Retinal pigment epithelial cell (primary cell): ENCODE data around the gene AZIN2.

Experiments
- DNase-seq: peaks from one replicate; pipeline ENCODE4 v3.0.0-alpha.2; 2010; ENCODE audit warnings: low read depth
- H3K4me3 ChIP-seq: 2 replicates; pipeline ENCODE4 v1.5.1; 2011; ENCODE audit warnings: mild to moderate bottlenecking, low read length, control low read depth, moderate library complexity
- CTCF ChIP-seq: conservative IDR thresholded peaks from 2 replicates; pipeline ENCODE4 v1.5.1; 2011; ENCODE audit warnings: low read depth, low read length, control low read depth, inconsistent platforms

Gene AZIN2

GRCh38 chr1:33048426-33048825, 32.5 kb upstream of the AZIN2 start:
- no peak for TF ChIP-seq CTCF
- no peak overlapping the region for H3K4me3 ChIP-seq
- DNase-seq, result no peak

GRCh38 chr1:33049371-33049770, 31.6 kb upstream of the AZIN2 start:
- TF ChIP-seq CTCF, result no peak
- no peak overlapping the region for H3K4me3 ChIP-seq
- DNase-seq, result no peak

- no peak for TF ChIP-seq CTCF
- DNase-seq, result no peak
- H3K4me3 ChIP-seq, result no peak overlapping the region
Measured at GRCh38 chr1:33050221-33051076, 30.5 kb upstream of the AZIN2 start.

GRCh38 chr1:33055210-33056008, 25.5 kb upstream of the AZIN2 start:
- TF ChIP-seq CTCF, result peak; percentile 75
- no peak overlapping the region for H3K4me3 ChIP-seq
- peak; percentile 56 for DNase-seq

- H3K4me3 ChIP-seq, result no peak overlapping the region
- no peak for DNase-seq
- no peak for TF ChIP-seq CTCF
Measured at GRCh38 chr1:33056426-33056825, 24.5 kb upstream of the AZIN2 start.

GRCh38 chr1:33057095-33057494, 23.9 kb upstream of the AZIN2 start:
- no peak for DNase-seq
- no peak for TF ChIP-seq CTCF
- no peak overlapping the region for H3K4me3 ChIP-seq
